ENCODE measurements around the gene NEDD4.
"Not testable (repeated sequence)": the region's sequence is repeated elsewhere in the genome, so short reads cannot be mapped to it uniquely, and the experiment has no call there.

The NEDD4 gene

GRCh38 chr15:55954862-55955605 lies 38.4 kb downstream of the NEDD4 start:
- DNase-seq (ENCODE audit: low spot score) = no peak

- DNase-seq (ENCODE audit: low spot score) = not testable (repeated sequence)
Observed at GRCh38 chr15:55952501-55953274, 40.7 kb downstream of the NEDD4 start.

- DNase-seq (ENCODE audit: low spot score) = not testable (repeated sequence)
Observed at GRCh38 chr15:55944606-55945005, 48.8 kb downstream of the NEDD4 start.

GRCh38 chr15:55942332-55942731 lies 51.1 kb downstream of the NEDD4 start:
- DNase-seq (ENCODE audit: low spot score) = no peak

- DNase-seq (ENCODE audit: low spot score) = no peak
Observed at GRCh38 chr15:55937040-55937439, 56.4 kb downstream of the NEDD4 start.

- no peak for DNase-seq (ENCODE audit: low spot score)
Observed at GRCh38 chr15:55928955-55929354, 64.5 kb downstream of the NEDD4 start.

GRCh38 chr15:55921744-55922143 lies 71.7 kb downstream of the NEDD4 start:
- no peak for DNase-seq (ENCODE audit: low spot score)

GRCh38 chr15:55917881-55918296 lies 75.5 kb downstream of the NEDD4 start:
- peak; percentile 48 for DNase-seq (ENCODE audit: low spot score)

- DNase-seq (ENCODE audit: low spot score) = no peak
Observed at GRCh38 chr15:55916666-55917409, 76.6 kb downstream of the NEDD4 start.

- no peak for DNase-seq (ENCODE audit: low spot score)
Observed at GRCh38 chr15:55915876-55916567, 77.4 kb downstream of the NEDD4 start.

- DNase-seq (ENCODE audit: low spot score) = no peak
Observed at GRCh38 chr15:55915221-55915620, 78.2 kb downstream of the NEDD4 start.

GRCh38 chr15:55914446-55914845 lies 79.0 kb downstream of the NEDD4 start:
- DNase-seq (ENCODE audit: low spot score) = no peak

GRCh38 chr15:55912982-55913381 lies 80.4 kb downstream of the NEDD4 start:
- DNase-seq (ENCODE audit: low spot score) = no peak

- DNase-seq (ENCODE audit: low spot score) = no peak
Observed at GRCh38 chr15:55909036-55909811, 84.2 kb downstream of the NEDD4 start.

- no peak for DNase-seq (ENCODE audit: low spot score)
Observed at GRCh38 chr15:55907797-55908196, 85.6 kb downstream of the NEDD4 start.

- no peak for DNase-seq (ENCODE audit: low spot score)
Observed at GRCh38 chr15:55902981-55903380, 90.4 kb downstream of the NEDD4 start.

- DNase-seq (ENCODE audit: low spot score) = no peak
Observed at GRCh38 chr15:55900019-55900418, 93.4 kb downstream of the NEDD4 start.

- DNase-seq (ENCODE audit: low spot score) = no peak
Observed at GRCh38 chr15:55899537-55899936, 93.9 kb downstream of the NEDD4 start.

GRCh38 chr15:55897560-55898336 lies 95.7 kb downstream of the NEDD4 start:
- peak; percentile 26 for DNase-seq (ENCODE audit: low spot score)

GRCh38 chr15:55894399-55894965 lies 98.9 kb downstream of the NEDD4 start:
- DNase-seq (ENCODE audit: low spot score) = no peak
